Measurements from ENCODE around the gene ANKAR.

Gene ANKAR

GRCh38 chr2:189723192-189723591 is 48.7 kb downstream of the ANKAR start:
- Histone ChIP-seq H3K4me2 (no peak overlapping the region), H3K36me3 (ENCODE audit: insufficient read depth) (no peaks in the 10 kb centered on the region), H3K27ac (no peak overlapping the region), H3K4me1 (ENCODE audit: low read depth, poor library complexity, severe bottlenecking) (no peaks in the 10 kb centered on the region), H4K20me1 (ENCODE audit: insufficient read depth) (no peaks in the 10 kb centered on the region), H3K9ac (no peak overlapping the region), H3K4me3 (IDR thresholded peaks at IDR 0.05; ENCODE audit: insufficient read depth, low read depth, low read length) (no peak overlapping the region), H3K27me3 (ENCODE audit: insufficient read depth, low read depth) (no peaks in the 10 kb centered on the region), H2AFZ (ENCODE audit: low read depth) (no peak overlapping the region), H3K79me2 (ENCODE audit: insufficient read depth, low read depth) (no peaks in the 10 kb centered on the region)
- no peak for TF ChIP-seq CTCF (conservative IDR thresholded peaks at IDR 0.05; ENCODE audit: low read depth, low read length)

Measured in KMS-11 (cell line).